Panc1 (cell line): ENCODE data around the gene PTTG1IP2. TPM values are rescaled to one million over a fixed set of nuclear protein-coding genes. Genes with fewer than 3 reads are reported as not detected.

Experiments used
- ATAC-seq: fragments of 200-7000 bp; cut with Tn5 transposase; 2 replicates; pipeline ENCODE4 v1.9.1; 2020; ENCODE audit warnings: mild to moderate bottlenecking, moderate library complexity
- BruUV-seq: library from RNA; stranded (reverse); fragments of 400-500 nt; replicated peaks from 2 replicates; lab custom pipeline; 2021; lab: Mats Ljungman, UMichigan
- CTCF ChIA-PET: fragments of 300-600 bp; sonication (Branson Sonifier 250); formaldehyde crosslinking; loops from one replicate; lab custom pipeline; 2022; ENCODE audit warnings: antibody characterized with exemption; lab: Charles Lee
- POLR2A ChIA-PET: fragments of 300-600 bp; sonication (Branson Sonifier 250); formaldehyde crosslinking; loops from one replicate; lab custom pipeline; 2022; ENCODE audit warnings: antibody characterized with exemption; lab: Charles Lee
- DNase-seq: peaks from one replicate; pipeline ENCODE4 v3.0.0-alpha.2; 2010; ENCODE audit warnings: low read depth, low spot score
- H3K27ac ChIP-seq: 2 replicates; pipeline ENCODE4 v1.5.1; 2011; ENCODE audit warnings: mild to moderate bottlenecking, low read length, inconsistent platforms
- H3K27me3 ChIP-seq: fragments of 200-500 bp; sonication (Bioruptor generic); 2 replicates; pipeline ENCODE4 v1.6.0; 2014; ENCODE audit warnings: low read length, inconsistent platforms; ENCODE audit not compliant: control insufficient read depth, insufficient read depth
- H3K36me3 ChIP-seq: fragments of 200-500 bp; sonication (Bioruptor generic); 2 replicates; pipeline ENCODE4 v1.5.1; 2014; ENCODE audit warnings: inconsistent platforms, mild to moderate bottlenecking, low read length, moderate library complexity; ENCODE audit not compliant: control insufficient read depth, insufficient read depth
- H3K4me1 ChIP-seq: 2 replicates; pipeline ENCODE4 v1.5.1; 2011; ENCODE audit warnings: inconsistent platforms, mild to moderate bottlenecking, low read length, moderate library complexity; ENCODE audit not compliant: control insufficient read depth, insufficient read depth
- H3K4me3 ChIP-seq, 2 experiments: 2 replicates each; pipeline ENCODE4 v1.5.1; 2011 to 2012; ENCODE audit warnings: low read depth in 2 of 2, low read length in 2 of 2, mild to moderate bottlenecking in 2 of 2, inconsistent platforms in 1 of 2, moderate library complexity in 1 of 2
- H3K9me3 ChIP-seq: fragments of 200-500 bp; sonication (Bioruptor generic); 2 replicates; pipeline ENCODE4 v1.5.1; 2014; ENCODE audit warnings: low read depth, mild to moderate bottlenecking, inconsistent platforms, low read length, moderate library complexity; ENCODE audit not compliant: control insufficient read depth, insufficient read depth
- POLR2AphosphoS5 ChIP-seq: IDR thresholded peaks from 2 replicates; pipeline ENCODE4 v1.6.1; 2012; ENCODE audit warnings: mild to moderate bottlenecking, low read depth, low read length, moderate library complexity
- SIN3A ChIP-seq: IDR thresholded peaks from 2 replicates; pipeline ENCODE4 v1.6.1; 2012; ENCODE audit warnings: low read depth, mild to moderate bottlenecking, low read length, moderate library complexity, borderline replicate concordance; ENCODE audit not compliant: insufficient read depth
- TCF7L2 ChIP-seq: IDR thresholded peaks from 2 replicates; pipeline ENCODE4 v1.6.1; 2011; ENCODE audit warnings: mild to moderate bottlenecking, low read depth, low read length, inconsistent platforms
- in situ Hi-C: cut with HindIII; loops from 2 replicates; pipeline ENCODE4 v1.10.0; 2016; ENCODE audit warnings: low sequenced_read_pairs, low pct_unique_long_range_greater_than_20kb
- intact Hi-C: fragments of 100-400 bp; cut with micrococcal nuclease; formaldehyde crosslinking; loops from one replicate; pipeline ENCODE4 v1.10.0; 2022; ENCODE audit not compliant: unreplicated experiment
- total RNA-seq: library from RNA; stranded (reverse); gene quantifications from one replicate; pipeline ENCODE4 v1.2.1, GENCODE V29; 2021; ENCODE audit not compliant: unreplicated experiment
- TF ChIP-seq, protein P1 (sequence below), 2 experiments: IDR thresholded peaks; 2 replicates each; pipeline ENCODE4 v1.6.1; 2011 to 2012; ENCODE audit warnings: low read depth in 2 of 2, control low read depth in 1 of 2, low read length in 1 of 2, mild to moderate bottlenecking in 1 of 2, moderate library complexity in 1 of 2; ENCODE audit not compliant: insufficient read depth in 1 of 2
- TF ChIP-seq, protein P2 (sequence below): fragments of 450-650 bp; IDR thresholded peaks from 2 replicates; pipeline ENCODE4 v1.5.1; 2017; ENCODE audit warnings: mild to moderate bottlenecking

Gene PTTG1IP2
- total RNA-seq, 1 experiment from 2014 or later: not detected

DNA sequence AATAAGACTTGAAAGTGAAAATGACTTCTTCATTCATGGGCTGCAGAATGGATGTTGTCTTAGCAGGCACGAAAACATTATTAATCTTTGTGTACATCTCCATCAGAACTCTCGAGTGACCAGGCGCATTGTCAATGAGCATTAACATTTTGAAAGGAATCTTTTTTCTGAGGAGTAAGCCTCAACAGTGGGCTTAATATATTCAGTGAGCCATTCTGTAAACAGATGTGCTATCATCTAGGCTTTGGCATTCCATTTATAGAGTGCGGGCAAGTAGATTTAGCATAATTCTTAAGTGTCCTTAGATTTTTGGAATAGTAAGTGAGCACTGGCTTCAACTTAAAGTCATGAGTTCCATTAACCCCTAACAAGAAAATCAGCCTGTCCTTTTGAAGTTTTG lies 33.1 kb downstream of the PTTG1IP2 start:
- Histone ChIP-seq H3K4me3 (no peak overlapping the region), H3K27ac (no peak overlapping the region), H3K4me1 (no peaks in the 10 kb centered on the region), H3K9me3 (no peaks in the 10 kb centered on the region), H3K36me3 (no peaks in the 10 kb centered on the region), H3K27me3 (no peaks in the 10 kb centered on the region)
- ChIA-PET CTCF (no interaction called here), POLR2A (no interaction called here)
- BruUV-seq: no TSS peak
- ATAC-seq (no peak), DNase-seq (no peak)
- in situ Hi-C loops: no loop called here
- intact Hi-C loops: no loop called here
- TF ChIP-seq POLR2AphosphoS5: no peak
- no peak for TF ChIP-seq SIN3A
- no peak for TF ChIP-seq TCF7L2
- TF ChIP-seq, protein P1, sequence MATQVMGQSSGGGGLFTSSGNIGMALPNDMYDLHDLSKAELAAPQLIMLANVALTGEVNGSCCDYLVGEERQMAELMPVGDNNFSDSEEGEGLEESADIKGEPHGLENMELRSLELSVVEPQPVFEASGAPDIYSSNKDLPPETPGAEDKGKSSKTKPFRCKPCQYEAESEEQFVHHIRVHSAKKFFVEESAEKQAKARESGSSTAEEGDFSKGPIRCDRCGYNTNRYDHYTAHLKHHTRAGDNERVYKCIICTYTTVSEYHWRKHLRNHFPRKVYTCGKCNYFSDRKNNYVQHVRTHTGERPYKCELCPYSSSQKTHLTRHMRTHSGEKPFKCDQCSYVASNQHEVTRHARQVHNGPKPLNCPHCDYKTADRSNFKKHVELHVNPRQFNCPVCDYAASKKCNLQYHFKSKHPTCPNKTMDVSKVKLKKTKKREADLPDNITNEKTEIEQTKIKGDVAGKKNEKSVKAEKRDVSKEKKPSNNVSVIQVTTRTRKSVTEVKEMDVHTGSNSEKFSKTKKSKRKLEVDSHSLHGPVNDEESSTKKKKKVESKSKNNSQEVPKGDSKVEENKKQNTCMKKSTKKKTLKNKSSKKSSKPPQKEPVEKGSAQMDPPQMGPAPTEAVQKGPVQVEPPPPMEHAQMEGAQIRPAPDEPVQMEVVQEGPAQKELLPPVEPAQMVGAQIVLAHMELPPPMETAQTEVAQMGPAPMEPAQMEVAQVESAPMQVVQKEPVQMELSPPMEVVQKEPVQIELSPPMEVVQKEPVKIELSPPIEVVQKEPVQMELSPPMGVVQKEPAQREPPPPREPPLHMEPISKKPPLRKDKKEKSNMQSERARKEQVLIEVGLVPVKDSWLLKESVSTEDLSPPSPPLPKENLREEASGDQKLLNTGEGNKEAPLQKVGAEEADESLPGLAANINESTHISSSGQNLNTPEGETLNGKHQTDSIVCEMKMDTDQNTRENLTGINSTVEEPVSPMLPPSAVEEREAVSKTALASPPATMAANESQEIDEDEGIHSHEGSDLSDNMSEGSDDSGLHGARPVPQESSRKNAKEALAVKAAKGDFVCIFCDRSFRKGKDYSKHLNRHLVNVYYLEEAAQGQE (IDR thresholded peaks at IDR 0.05; ENCODE audit: insufficient read depth in 1 of 2, low read depth in 2 of 2, low read length in 1 of 2): no peak
- TF ChIP-seq, protein P2, sequence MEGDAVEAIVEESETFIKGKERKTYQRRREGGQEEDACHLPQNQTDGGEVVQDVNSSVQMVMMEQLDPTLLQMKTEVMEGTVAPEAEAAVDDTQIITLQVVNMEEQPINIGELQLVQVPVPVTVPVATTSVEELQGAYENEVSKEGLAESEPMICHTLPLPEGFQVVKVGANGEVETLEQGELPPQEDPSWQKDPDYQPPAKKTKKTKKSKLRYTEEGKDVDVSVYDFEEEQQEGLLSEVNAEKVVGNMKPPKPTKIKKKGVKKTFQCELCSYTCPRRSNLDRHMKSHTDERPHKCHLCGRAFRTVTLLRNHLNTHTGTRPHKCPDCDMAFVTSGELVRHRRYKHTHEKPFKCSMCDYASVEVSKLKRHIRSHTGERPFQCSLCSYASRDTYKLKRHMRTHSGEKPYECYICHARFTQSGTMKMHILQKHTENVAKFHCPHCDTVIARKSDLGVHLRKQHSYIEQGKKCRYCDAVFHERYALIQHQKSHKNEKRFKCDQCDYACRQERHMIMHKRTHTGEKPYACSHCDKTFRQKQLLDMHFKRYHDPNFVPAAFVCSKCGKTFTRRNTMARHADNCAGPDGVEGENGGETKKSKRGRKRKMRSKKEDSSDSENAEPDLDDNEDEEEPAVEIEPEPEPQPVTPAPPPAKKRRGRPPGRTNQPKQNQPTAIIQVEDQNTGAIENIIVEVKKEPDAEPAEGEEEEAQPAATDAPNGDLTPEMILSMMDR: no peak

DNA sequence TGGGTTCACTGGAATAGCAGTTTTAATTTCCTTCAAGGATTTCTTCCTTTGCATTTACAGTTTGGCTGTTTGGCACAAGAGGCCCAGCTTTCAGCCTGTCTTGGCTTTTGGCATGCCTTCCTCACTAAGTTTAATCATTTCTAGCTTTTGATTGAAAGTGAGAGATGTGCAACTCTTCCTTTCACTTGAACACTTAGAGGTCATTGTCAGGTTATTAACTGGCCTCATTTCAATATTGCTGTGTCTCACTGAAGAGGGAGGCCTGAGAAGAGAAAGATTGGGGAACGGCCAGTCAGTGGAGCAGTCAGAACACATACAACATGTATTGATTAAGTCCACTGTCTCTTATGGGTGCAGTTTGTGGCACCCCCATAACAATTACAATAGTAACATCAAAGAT lies 33.9 kb downstream of the PTTG1IP2 start:
- intact Hi-C loops (no loop called here), in situ Hi-C loops (no loop called here)
- Histone ChIP-seq H3K4me3 (no peak overlapping the region), H3K36me3 (no peaks in the 10 kb centered on the region), H3K4me1 (no peaks in the 10 kb centered on the region), H3K9me3 (no peaks in the 10 kb centered on the region), H3K27ac (no peak overlapping the region), H3K27me3 (no peaks in the 10 kb centered on the region)
- TF ChIP-seq, protein P2: no peak
- TF ChIP-seq POLR2AphosphoS5: no peak
- TF ChIP-seq, protein P1 (IDR thresholded peaks at IDR 0.05; ENCODE audit: insufficient read depth in 1 of 2, low read depth in 2 of 2, low read length in 1 of 2): no peak
- ChIA-PET POLR2A (no interaction called here), CTCF (no interaction called here)
- ATAC-seq (no peak), DNase-seq (no peak)
- no TSS peak for BruUV-seq
